Thoracic aorta (tissue), 2 donors: Measurements from ENCODE around the gene RPH3AL. TPM values are rescaled to one million over a fixed set of nuclear protein-coding genes. Genes with fewer than 3 reads are reported as not detected.

Source experiments
- ATAC-seq: fragments of 150-250 bp; one replicate; pipeline ENCODE4 v1.8.0; 2017; ENCODE audit warnings: low read depth; ENCODE audit not compliant: insufficient number of reproducible peaks, low FRiP score
- DNase-seq: peaks from one replicate; pipeline ENCODE4 v3.0.0-alpha.2; 2020; ENCODE audit warnings: low spot score
- H3K27ac ChIP-seq, 2 donors: fragments of 200-600 bp; sonication (generic); 1 replicate in 1 of 2; 2 replicates in 1 of 2; pipeline ENCODE4 v1.5.1; 2016; ENCODE audit warnings: mild to moderate bottlenecking in 2 of 2, moderate library complexity in 2 of 2
- H3K27me3 ChIP-seq: fragments of 200-600 bp; sonication (generic); replicated peaks from 2 replicates; pipeline ENCODE4 v1.6.0; 2016; ENCODE audit warnings: mild to moderate bottlenecking; ENCODE audit not compliant: insufficient read depth
- H3K36me3 ChIP-seq: fragments of 200-600 bp; sonication (generic); one replicate; pipeline ENCODE4 v1.5.1; 2016
- H3K4me1 ChIP-seq, 2 donors: fragments of 200-600 bp; sonication (generic); 1 replicate in 1 of 2; 2 replicates in 1 of 2; pipeline versions ENCODE4 v1.5.1 to v1.6.0; 2016; ENCODE audit warnings: low read depth in 2 of 2, mild to moderate bottlenecking in 1 of 2; ENCODE audit not compliant: control insufficient read depth in 1 of 2
- H3K4me3 ChIP-seq: fragments of 200-600 bp; sonication (generic); 2 replicates; pipeline ENCODE4 v1.5.1; 2016; ENCODE audit warnings: mild to moderate bottlenecking
- H3K9me3 ChIP-seq: fragments of 200-600 bp; sonication (generic); 2 replicates; pipeline ENCODE4 v1.5.1; 2016
- CTCF ChIP-seq: fragments of 200-600 bp; sonication (generic); IDR thresholded peaks from one replicate; pipeline ENCODE4 v1.5.1; 2019; ENCODE audit warnings: antibody characterized with exemption
- total RNA-seq, 2 donors: library from RNA; depleted of rRNA; stranded (reverse); fragments of >200 nt; gene quantifications; one replicate each; pipeline versions ENCODE4 v1.1.0 to v1.2.3, GENCODE V29; 2016

The RPH3AL gene
- total RNA-seq, 2 donors from 2014 or later = 6.5 to 33.1 TPM

GRCh38 chr17:193841-194806 is 158.5 kb downstream of the RPH3AL start:
- H3K27me3 ChIP-seq = no peaks in the 10 kb centered on the region
- DNase-seq (no peak), ATAC-seq (no peak)
- TF ChIP-seq CTCF = no peak
- H3K4me1 ChIP-seq = no peaks in the 10 kb centered on the region
- no peak overlapping the region for H3K4me3 ChIP-seq
- no peaks in the 10 kb centered on the region for H3K36me3 ChIP-seq
- H3K27ac ChIP-seq = no peak overlapping the region
- no peaks in the 10 kb centered on the region for H3K9me3 ChIP-seq

- no peaks in the 10 kb centered on the region for H3K4me1 ChIP-seq
- no peak overlapping the region for H3K27ac ChIP-seq
- DNase-seq (no peak), ATAC-seq (no peak)
- TF ChIP-seq CTCF = no peak
- no peaks in the 10 kb centered on the region for H3K9me3 ChIP-seq
- H3K27me3 ChIP-seq = no peaks in the 10 kb centered on the region
- H3K4me3 ChIP-seq = no peak overlapping the region
- no peaks in the 10 kb centered on the region for H3K36me3 ChIP-seq
These were observed 159.2 kb downstream of the RPH3AL start for GRCh38 chr17:193426-193810.

GRCh38 chr17:192666-193425 is 159.8 kb downstream of the RPH3AL start:
- H3K27ac ChIP-seq = no peak overlapping the region
- H3K27me3 ChIP-seq = no peaks in the 10 kb centered on the region
- H3K4me3 ChIP-seq = no peak overlapping the region
- no peaks in the 10 kb centered on the region for H3K4me1 ChIP-seq
- no peak for TF ChIP-seq CTCF
- ATAC-seq (no peak), DNase-seq (no peak)
- H3K36me3 ChIP-seq = no peaks in the 10 kb centered on the region
- H3K9me3 ChIP-seq = no peaks in the 10 kb centered on the region

GRCh38 chr17:189444-189843 is 163.2 kb downstream of the RPH3AL start:
- H3K4me1 ChIP-seq = no peaks in the 10 kb centered on the region
- ATAC-seq (no peak), DNase-seq (no peak)
- no peak for TF ChIP-seq CTCF
- H3K27me3 ChIP-seq = no peaks in the 10 kb centered on the region
- no peak overlapping the region for H3K4me3 ChIP-seq
- no peaks in the 10 kb centered on the region for H3K36me3 ChIP-seq
- H3K9me3 ChIP-seq = no peaks in the 10 kb centered on the region
- no peak overlapping the region for H3K27ac ChIP-seq

- Histone ChIP-seq H3K27me3 (no peaks in the 10 kb centered on the region), H3K4me1 (no peaks in the 10 kb centered on the region)
- DNase-seq = no peak
These were observed 165.5 kb downstream of the RPH3AL start for GRCh38 chr17:187130-187529.

More at GRCh38 chr17:187130-187529, 165.5 kb downstream of the RPH3AL start:
- Histone ChIP-seq H3K9me3 (no peaks in the 10 kb centered on the region), H3K4me3 (no peak overlapping the region), H3K36me3 (no peaks in the 10 kb centered on the region), H3K27ac (no peak overlapping the region)
- no peak for ATAC-seq
- TF ChIP-seq CTCF = no peak
